ENCODE results near the gene SSTR1.

Gene SSTR1

GRCh38 chr14:38233218-38233617 is 25.5 kb downstream of the SSTR1 start:
- in situ Hi-C loops (cut with MboI; ENCODE audit: low sequenced_read_pairs) = no loop called here

GRCh38 chr14:38238332-38238731 is 30.6 kb downstream of the SSTR1 start:
- in situ Hi-C loops (cut with MboI; ENCODE audit: low sequenced_read_pairs) = no loop called here

GRCh38 chr14:38238878-38239277 is 31.2 kb downstream of the SSTR1 start:
- in situ Hi-C loops (cut with MboI; ENCODE audit: low sequenced_read_pairs) = no loop called here

DNA sequence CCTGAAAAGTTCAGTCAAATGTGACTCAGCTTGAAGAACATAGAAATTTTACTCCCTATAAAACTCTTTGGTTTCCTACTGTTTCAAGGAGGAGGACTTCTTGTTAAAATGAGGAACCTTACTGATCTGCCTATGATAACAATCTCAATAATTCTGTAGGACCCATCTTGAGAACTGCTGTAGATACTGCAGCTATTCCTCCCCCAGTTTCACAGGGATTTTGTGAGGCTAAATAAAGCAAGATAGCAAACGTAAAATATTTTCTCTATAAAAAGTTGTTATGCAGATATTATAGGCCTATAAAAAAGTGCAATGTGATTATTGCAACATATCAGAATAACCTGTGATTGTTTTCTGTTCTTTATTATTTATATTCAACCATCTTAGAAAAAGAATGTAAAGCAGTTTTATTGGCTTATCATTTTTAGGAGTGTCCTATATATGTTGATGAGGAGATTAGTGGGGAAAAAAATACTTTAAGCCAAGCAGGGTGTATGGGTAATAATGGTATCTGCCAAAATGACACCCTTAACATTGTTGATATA is 36.1 kb downstream of the SSTR1 start:
- in situ Hi-C loops (cut with MboI; ENCODE audit: low sequenced_read_pairs) = no loop called here

DNA sequence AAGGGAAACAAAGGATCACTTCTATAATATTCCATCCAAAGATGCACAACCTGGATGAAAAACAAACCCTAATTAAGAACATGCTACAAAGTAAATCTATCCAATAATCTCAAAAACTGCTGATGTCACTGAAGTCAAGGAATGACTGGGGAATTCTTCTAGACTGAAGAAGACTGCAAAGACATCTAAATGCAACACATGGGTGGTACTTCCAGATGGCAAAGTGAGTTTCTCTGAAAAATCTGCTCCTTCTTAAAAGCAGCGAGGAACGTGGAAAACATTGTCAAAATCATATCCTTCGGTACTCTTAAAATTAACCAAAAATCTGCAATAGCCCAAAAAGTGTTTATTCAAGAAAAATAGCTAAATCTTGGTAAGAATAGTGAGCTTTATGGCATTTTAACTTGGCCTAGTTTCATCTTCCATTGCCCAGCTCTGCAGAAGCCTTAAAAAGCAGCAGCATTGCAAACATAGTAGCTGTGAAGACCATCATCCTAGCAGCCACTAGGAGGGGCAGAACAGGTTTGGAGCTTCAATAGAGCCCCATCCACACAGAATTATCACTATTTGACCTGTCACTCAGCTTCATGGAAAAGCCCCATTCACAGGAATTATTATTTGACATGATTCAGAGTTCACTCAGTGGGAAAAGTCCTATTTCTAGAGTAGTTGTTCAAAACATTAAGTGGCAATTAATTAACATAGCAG is 40.8 kb downstream of the SSTR1 start:
- in situ Hi-C loops (cut with MboI; ENCODE audit: low sequenced_read_pairs) = no loop called here

DNA sequence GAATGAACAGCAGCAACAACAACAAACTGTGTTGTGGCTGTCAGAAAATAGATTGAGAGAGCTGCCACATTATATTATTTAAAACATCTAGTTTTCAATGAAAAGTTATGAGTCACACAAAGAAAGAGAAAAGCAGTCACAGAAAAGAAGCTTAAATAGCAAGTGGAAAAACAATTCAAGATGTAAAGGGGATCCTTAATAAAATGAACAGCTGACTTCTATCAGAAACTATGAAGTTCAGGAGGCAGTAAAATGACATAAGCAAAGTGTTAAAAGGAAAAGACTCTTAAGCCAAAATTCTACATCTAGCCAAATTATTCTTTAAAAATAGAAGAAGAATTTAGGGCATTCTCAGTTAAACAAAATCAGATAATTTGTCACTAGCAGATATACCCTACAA is 42.6 kb downstream of the SSTR1 start:
- in situ Hi-C loops (cut with MboI; ENCODE audit: low sequenced_read_pairs) = no loop called here

DNA sequence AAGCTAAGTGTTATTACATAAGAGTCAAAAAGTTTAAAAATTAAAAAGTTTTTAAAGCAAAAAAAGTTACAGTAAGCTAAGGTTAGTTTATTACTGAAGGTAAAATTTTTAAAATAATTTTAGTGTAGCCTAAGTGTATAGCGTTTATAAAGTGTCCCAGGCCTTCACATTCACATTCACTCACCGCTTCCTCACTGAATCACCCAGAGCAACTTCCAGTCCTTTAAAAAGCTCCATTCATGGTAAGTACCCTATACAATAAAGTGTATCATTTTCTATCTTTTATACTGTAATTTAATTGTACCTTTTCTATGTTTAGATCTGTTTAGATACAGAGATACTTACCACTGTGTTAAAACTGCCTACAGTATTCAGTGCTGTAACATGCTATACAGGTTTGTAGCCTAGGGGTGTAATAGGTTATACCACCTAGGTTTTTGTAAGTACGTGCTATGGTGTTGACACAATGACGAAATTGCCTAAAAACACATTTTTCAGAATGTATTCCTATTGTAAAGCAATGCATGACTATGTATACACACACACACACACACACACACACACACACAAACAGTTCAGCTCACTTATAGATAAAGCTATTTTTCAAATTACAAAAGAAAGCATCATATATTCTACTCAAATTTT is 44.5 kb downstream of the SSTR1 start:
- in situ Hi-C loops (cut with MboI; ENCODE audit: low sequenced_read_pairs) = no loop called here

DNA sequence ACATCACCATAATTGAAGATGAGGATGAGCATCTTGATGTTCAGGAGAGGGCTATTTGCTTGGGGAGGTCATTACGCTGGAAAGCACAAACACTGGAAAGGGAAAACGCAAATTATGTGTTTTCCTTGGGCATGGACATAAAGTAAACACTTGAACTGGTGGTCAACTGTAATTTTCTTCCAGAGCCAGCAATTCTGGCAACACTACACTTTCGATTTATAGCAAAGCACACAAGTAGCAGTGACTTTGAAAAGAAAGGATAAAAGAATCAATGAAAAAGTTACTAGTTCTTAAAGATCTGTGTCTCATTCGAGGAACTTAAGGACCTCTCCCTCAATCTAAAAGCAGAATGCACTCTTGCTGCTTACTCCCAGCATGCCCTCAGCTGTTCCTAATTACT is 46.0 kb downstream of the SSTR1 start:
- in situ Hi-C loops (cut with MboI; ENCODE audit: low sequenced_read_pairs) = no loop called here

- in situ Hi-C loops (cut with MboI; ENCODE audit: low sequenced_read_pairs) = no loop called here
These were observed 47.1 kb downstream of the SSTR1 start for GRCh38 chr14:38254571-38255407.

GRCh38 chr14:38255408-38255672 is 47.6 kb downstream of the SSTR1 start:
- in situ Hi-C loops (cut with MboI; ENCODE audit: low sequenced_read_pairs) = no loop called here

DNA sequence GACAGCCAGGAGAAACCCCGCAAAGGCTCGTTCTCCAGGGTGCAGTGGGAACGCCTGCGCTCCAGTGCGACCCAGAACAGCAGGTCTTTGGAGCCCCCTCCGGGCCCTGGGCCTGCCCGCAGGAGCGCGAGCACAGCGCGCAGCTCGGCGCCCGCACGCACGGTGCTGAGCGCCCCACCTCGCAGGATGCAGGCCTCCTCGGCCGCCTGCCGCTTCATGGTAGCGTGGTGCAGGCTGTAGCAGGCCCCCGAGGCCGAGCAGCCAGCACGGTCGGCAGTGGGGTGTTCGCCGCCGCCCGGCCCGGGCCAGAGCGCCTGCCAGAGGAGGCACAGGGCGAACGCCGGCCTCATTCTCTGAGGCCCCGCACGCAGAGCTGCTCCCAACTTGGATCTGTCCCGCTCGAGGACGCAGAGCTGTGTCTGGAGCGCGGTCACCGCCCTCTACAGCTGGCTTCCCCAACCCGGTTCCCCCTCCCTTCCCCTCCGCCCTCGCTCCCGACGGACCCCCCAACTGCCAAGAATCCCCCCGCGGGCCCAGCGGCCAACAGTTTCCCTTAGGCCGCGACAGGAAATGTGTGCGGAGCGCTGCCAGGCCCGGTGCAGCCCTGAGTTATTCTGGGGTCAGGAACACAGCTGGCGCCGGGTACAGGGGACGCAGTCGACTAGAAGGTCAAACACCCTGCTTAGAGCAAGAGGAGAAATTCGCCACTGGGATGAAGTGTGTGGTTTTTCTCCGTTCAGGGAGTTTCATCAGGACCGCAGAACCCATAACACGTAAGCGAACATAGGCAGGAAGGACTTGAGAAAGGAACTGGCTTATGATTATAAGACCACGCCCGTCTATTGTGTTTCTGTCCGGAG is 48.2 kb downstream of the SSTR1 start, which contains the start of gene CLEC14A:
CLEC14A (minus strand) TSS at position 421 of the 860 bp plus-strand sequence; CDS start at position 350, 71 bp downstream.
- in situ Hi-C loops (cut with MboI; ENCODE audit: low sequenced_read_pairs) = no loop called here

- in situ Hi-C loops (cut with MboI; ENCODE audit: low sequenced_read_pairs) = no loop called here
These were observed 48.8 kb downstream of the SSTR1 start for GRCh38 chr14:38256533-38256840.

- in situ Hi-C loops (cut with MboI; ENCODE audit: low sequenced_read_pairs) = no loop called here
These were observed 49.8 kb downstream of the SSTR1 start for GRCh38 chr14:38257507-38257906.

DNA sequence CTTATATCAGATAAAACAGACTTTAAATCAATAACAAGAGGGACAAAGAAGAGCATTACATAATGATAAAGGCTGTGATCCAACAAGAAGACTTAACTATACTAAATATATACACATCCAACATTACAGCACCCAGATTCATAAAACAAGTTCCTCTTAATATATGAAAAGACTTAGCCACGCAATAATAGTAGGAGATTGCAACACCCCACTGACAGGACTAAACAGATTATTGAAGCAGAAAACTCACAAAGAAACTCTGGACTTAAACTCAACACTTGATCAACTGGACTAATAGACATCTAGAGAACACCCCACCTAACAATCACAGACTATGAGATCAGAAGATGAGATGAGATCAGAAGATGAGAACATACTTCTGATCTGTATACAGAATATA is 53.9 kb downstream of the SSTR1 start:
- in situ Hi-C loops (cut with MboI; ENCODE audit: low sequenced_read_pairs) = no loop called here
